HCT116 (cell line): ENCODE measurements around the gene RC3H2. TPM values are rescaled to one million over a fixed set of nuclear protein-coding genes. Genes with fewer than 3 reads are reported as not detected.
"Not testable (repeated sequence)": the region's sequence is repeated elsewhere in the genome, so short reads cannot be mapped to it uniquely, and the experiment has no call there.

Experiments
- ATAC-seq: fragments of 200-7000 bp; cut with Tn5 transposase; 2 replicates; pipeline ENCODE4 v1.9.1; 2020; ENCODE audit warnings: mild to moderate bottlenecking, moderate library complexity
- BruUV-seq: library from RNA; stranded (reverse); fragments of 400-500 nt; replicated peaks from 2 replicates; lab custom pipeline; 2021; lab: Mats Ljungman, UMichigan
- CTCF ChIA-PET: fragments of 300-600 bp; sonication (Branson Sonifier 250); formaldehyde crosslinking; loops from one replicate; lab custom pipeline; 2021; ENCODE audit warnings: antibody characterized with exemption; lab: Charles Lee
- POLR2A ChIA-PET: fragments of 300-600, 350-600 bp; sonication (Branson Sonifier 250); formaldehyde crosslinking; loops from one replicate; lab custom pipeline; 2021; ENCODE audit warnings: antibody characterized with exemption; lab: Charles Lee
- RAD21 ChIA-PET, 2 experiments: fragments of 300-600 bp; sonication (Branson Sonifier 250); formaldehyde crosslinking; loops; one replicate each; lab custom pipeline; 2023; ENCODE audit warnings: low total read pairs in 2 of 2; ENCODE audit not compliant: uncharacterized antibody in 2 of 2, unreplicated experiment in 2 of 2, low non-redundant PET in 1 of 2; lab: Charles Lee
- DNase-seq: peaks from one replicate; pipeline ENCODE4 v3.0.0-alpha.2; 2010; ENCODE audit warnings: low read depth, low spot score
- H2AFZ ChIP-seq: fragments of 200-600 bp; shearing (Covaris generic), sonication (generic); 2 replicates; pipeline ENCODE4 v1.6.1; 2017; ENCODE audit warnings: low read depth, mixed run types, mixed read lengths, antibody characterized with exemption, low read length; ENCODE audit not compliant: poor library complexity, severe bottlenecking
- H3K27ac ChIP-seq: 2 replicates; pipeline ENCODE4 v1.5.1; 2012; ENCODE audit warnings: low read depth, low read length
- H3K27me3 ChIP-seq: fragments of 200-600 bp; sonication (generic); 2 replicates; pipeline ENCODE4 v1.6.1; 2016; ENCODE audit warnings: mixed run types, low read length, mixed read lengths; ENCODE audit not compliant: insufficient read depth
- H3K36me3 ChIP-seq, 2 experiments: fragments of 200-500 bp in 1 of 2; fragments of 200-600 bp in 1 of 2; sonication (Bioruptor generic) in 1 of 2; sonication (generic) in 1 of 2; 2 replicates each; pipeline versions ENCODE4 v1.5.1 to v1.6.1; 2014 to 2016; ENCODE audit warnings: low read length in 2 of 2, inconsistent platforms in 1 of 2, mixed read lengths in 1 of 2, mixed run types in 1 of 2; ENCODE audit not compliant: insufficient read depth in 2 of 2, control insufficient read depth in 1 of 2
- H3K4me1 ChIP-seq, 2 experiments: fragments of 200-600 bp in 1 of 2; sonication (generic) in 1 of 2; 2 replicates each; pipeline versions ENCODE4 v1.5.1 to v1.6.1; 2012 to 2017; ENCODE audit warnings: low read length in 2 of 2, inconsistent platforms in 1 of 2, mild to moderate bottlenecking in 1 of 2, mixed read lengths in 1 of 2, mixed run types in 1 of 2, moderate library complexity in 1 of 2; ENCODE audit not compliant: insufficient read depth in 2 of 2, control insufficient read depth in 1 of 2
- H3K4me2 ChIP-seq: fragments of 200-600 bp; sonication (generic); 2 replicates; pipeline ENCODE4 v1.6.1; 2017; ENCODE audit warnings: mixed run types, low read length, mixed read lengths
- H3K4me3 ChIP-seq, 2 experiments: fragments of 200-600 bp in 1 of 2; sonication (generic) in 1 of 2; replicated peaks in 1 of 2; 2 replicates each; pipeline ENCODE4 v1.5.1; 2011 to 2016; ENCODE audit warnings: low read length in 2 of 2, control low read depth in 1 of 2, low read depth in 1 of 2, mild to moderate bottlenecking in 1 of 2, mixed read lengths in 1 of 2, mixed run types in 1 of 2
- H3K79me2 ChIP-seq: fragments of 200-600 bp; sonication (generic); 2 replicates; pipeline ENCODE4 v1.6.1; 2017; ENCODE audit warnings: mild to moderate bottlenecking, mixed run types, low read length, moderate library complexity, mixed read lengths; ENCODE audit not compliant: insufficient read depth
- H3K9ac ChIP-seq: fragments of 200-600 bp; sonication (generic); 2 replicates; pipeline ENCODE4 v1.6.1; 2016; ENCODE audit warnings: low read length, mixed read lengths
- H3K9me2 ChIP-seq: fragments of 200-600 bp; sonication (generic), shearing (Covaris generic); 2 replicates; pipeline ENCODE4 v1.6.1; 2017; ENCODE audit warnings: mixed run types, mild to moderate bottlenecking, moderate library complexity; ENCODE audit not compliant: insufficient read depth
- H3K9me3 ChIP-seq, 2 experiments: fragments of 200-500 bp in 1 of 2; fragments of 200-600 bp in 1 of 2; sonication (Bioruptor generic) in 1 of 2; sonication (generic) in 1 of 2; 2 replicates each; pipeline ENCODE4 v1.6.1; 2014 to 2017; ENCODE audit warnings: low read length in 2 of 2, mixed read lengths in 2 of 2, inconsistent platforms in 1 of 2, low read depth in 1 of 2, mild to moderate bottlenecking in 1 of 2, mixed run types in 1 of 2, moderate library complexity in 1 of 2; ENCODE audit not compliant: control insufficient read depth in 1 of 2, insufficient read depth in 1 of 2
- H4K20me1 ChIP-seq: fragments of 200-600 bp; sonication (generic), shearing (Covaris generic); 2 replicates; pipeline ENCODE4 v1.6.1; 2017; ENCODE audit warnings: mixed run types, mild to moderate bottlenecking, moderate library complexity; ENCODE audit not compliant: insufficient read depth
- EGR1 ChIP-seq: IDR thresholded peaks from 2 replicates; pipeline ENCODE4 v1.6.1; 2012; ENCODE audit warnings: low read depth
- YY1 ChIP-seq: IDR thresholded peaks from 2 replicates; pipeline ENCODE4 v1.6.1; 2011; ENCODE audit warnings: low read length, low read depth, moderate library complexity, mild to moderate bottlenecking; ENCODE audit not compliant: insufficient replicate concordance; ENCODE audit errors: extremely low read depth
- ZNF274 ChIP-seq: fragments of 200-500 bp; sonication (Bioruptor generic); IDR thresholded peaks from 2 replicates; pipeline ENCODE4 v1.6.1; 2014; ENCODE audit warnings: mild to moderate bottlenecking, low read depth, low read length, inconsistent platforms
- intact Hi-C: fragments of 100-400 bp; cut with micrococcal nuclease; formaldehyde crosslinking; loops from 2 replicates; pipeline ENCODE4 v1.10.0; 2022
- total RNA-seq: library from RNA; stranded (reverse); gene quantifications from one replicate; pipeline ENCODE4 v1.2.1, GENCODE V29; 2021; ENCODE audit not compliant: unreplicated experiment
- TF ChIP-seq, protein P1 (sequence below): IDR thresholded peaks from 2 replicates; pipeline ENCODE4 v1.6.1; 2012

RC3H2 gene
- total RNA-seq, 1 experiment from 2014 or later: 53.8 TPM

- intact Hi-C loops: no loop called here
- Histone ChIP-seq H2AFZ (no peak overlapping the region), H3K9me2 (no peaks in the 10 kb centered on the region), H3K4me1 (no peaks in the 10 kb centered on the region), H3K27ac (no peak overlapping the region), H3K79me2 (no peaks in the 10 kb centered on the region), H4K20me1 (no peaks in the 10 kb centered on the region), H3K4me2 (no peak overlapping the region), H3K36me3 (peaks cover 43 to 53% of the 10 kb centered on the region in 2 experiments), H3K27me3 (no peaks in the 10 kb centered on the region), H3K4me3 (no peak overlapping the region), H3K9me3 (no peaks in the 10 kb centered on the region), H3K9ac (no peak overlapping the region)
- ATAC-seq: no peak
- no TSS peak for BruUV-seq
- no peak for DNase-seq
- TF ChIP-seq, protein P1, sequence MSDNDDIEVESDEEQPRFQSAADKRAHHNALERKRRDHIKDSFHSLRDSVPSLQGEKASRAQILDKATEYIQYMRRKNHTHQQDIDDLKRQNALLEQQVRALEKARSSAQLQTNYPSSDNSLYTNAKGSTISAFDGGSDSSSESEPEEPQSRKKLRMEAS: no peak
- TF ChIP-seq YY1: no peak
- TF ChIP-seq ZNF274: no peak
- no peak for TF ChIP-seq EGR1
- ChIA-PET POLR2A (no interaction called here), CTCF (no interaction called here), RAD21 (no interaction called here)
These were observed 29.6 kb downstream of the RC3H2 start for GRCh38 chr9:122875523-122875922.

DNA sequence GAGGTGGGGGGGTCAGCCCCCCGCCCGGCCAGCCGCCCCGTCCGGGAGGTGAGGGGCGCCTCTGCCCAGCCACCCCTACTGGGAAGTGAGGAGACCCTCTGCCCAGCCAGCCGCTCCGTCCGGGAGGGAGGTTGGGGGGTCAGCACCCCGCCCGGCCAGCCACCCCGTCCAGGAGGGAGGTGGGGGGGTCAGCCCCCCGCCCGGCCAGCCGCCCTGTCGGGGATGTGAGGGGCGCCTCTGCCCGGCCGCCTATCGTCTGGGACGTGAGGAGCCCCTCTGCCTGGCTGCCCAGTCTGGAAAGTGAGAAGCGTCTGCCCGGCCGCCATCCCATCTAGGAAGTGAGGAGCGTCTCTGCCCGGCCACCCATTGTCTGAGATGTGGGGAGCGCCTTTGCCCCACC is 37.9 kb downstream of the RC3H2 start:
- ATAC-seq: not testable (repeated sequence)

More for the DNA sequence above, 37.9 kb downstream of the RC3H2 start:
- H4K20me1 ChIP-seq, H3K27ac ChIP-seq, POLR2A ChIA-PET, H3K9me3 ChIP-seq, intact Hi-C loops, H2AFZ ChIP-seq, H3K79me2 ChIP-seq, BruUV-seq, H3K4me3 ChIP-seq, H3K4me1 ChIP-seq, H3K9me2 ChIP-seq, H3K36me3 ChIP-seq, H3K9ac ChIP-seq, CTCF ChIA-PET, H3K4me2 ChIP-seq, RAD21 ChIA-PET, DNase-seq, H3K27me3 ChIP-seq: not testable (repeated sequence)
